NT2/D1 (cell line): ENCODE results near the gene PIGN.

Experiments
- DNase-seq: peaks from one replicate; pipeline ENCODE4 v3.0.0-alpha.2; 2011; ENCODE audit warnings: low read depth, low spot score
- H3K27me3 ChIP-seq: 2 replicates; pipeline ENCODE4 v1.6.0; 2011; ENCODE audit warnings: mild to moderate bottlenecking; ENCODE audit not compliant: insufficient read length, insufficient read depth
- H3K36me3 ChIP-seq: 2 replicates; pipeline ENCODE4 v1.6.1; 2011; ENCODE audit warnings: mild to moderate bottlenecking, low read length, mixed read lengths; ENCODE audit not compliant: insufficient read depth, insufficient read length
- H3K4me1 ChIP-seq: 2 replicates; pipeline ENCODE4 v1.5.1; 2011; ENCODE audit not compliant: insufficient read depth, insufficient read length
- H3K4me3 ChIP-seq: 2 replicates; pipeline ENCODE4 v1.5.1; 2011; ENCODE audit warnings: low read depth; ENCODE audit not compliant: insufficient read length
- H3K9ac ChIP-seq: 2 replicates; pipeline ENCODE4 v1.6.0; 2011; ENCODE audit warnings: low read depth; ENCODE audit not compliant: insufficient read length
- H3K9me3 ChIP-seq: 2 replicates; pipeline ENCODE4 v1.5.1; 2011; ENCODE audit warnings: mild to moderate bottlenecking, low read length; ENCODE audit not compliant: insufficient read depth
- SUZ12 ChIP-seq: IDR thresholded peaks from 2 replicates; pipeline ENCODE4 v1.6.1; 2011; ENCODE audit not compliant: insufficient read length, insufficient read depth; ENCODE audit errors: extremely low read depth
- YY1 ChIP-seq: IDR thresholded peaks from 2 replicates; pipeline ENCODE4 v1.6.1; 2011; ENCODE audit not compliant: insufficient read length, insufficient read depth
- ZNF274 ChIP-seq: IDR thresholded peaks from 2 replicates; pipeline ENCODE4 v1.6.1; 2011; ENCODE audit warnings: mild to moderate bottlenecking, low read depth, low read length

Gene PIGN, protein sequence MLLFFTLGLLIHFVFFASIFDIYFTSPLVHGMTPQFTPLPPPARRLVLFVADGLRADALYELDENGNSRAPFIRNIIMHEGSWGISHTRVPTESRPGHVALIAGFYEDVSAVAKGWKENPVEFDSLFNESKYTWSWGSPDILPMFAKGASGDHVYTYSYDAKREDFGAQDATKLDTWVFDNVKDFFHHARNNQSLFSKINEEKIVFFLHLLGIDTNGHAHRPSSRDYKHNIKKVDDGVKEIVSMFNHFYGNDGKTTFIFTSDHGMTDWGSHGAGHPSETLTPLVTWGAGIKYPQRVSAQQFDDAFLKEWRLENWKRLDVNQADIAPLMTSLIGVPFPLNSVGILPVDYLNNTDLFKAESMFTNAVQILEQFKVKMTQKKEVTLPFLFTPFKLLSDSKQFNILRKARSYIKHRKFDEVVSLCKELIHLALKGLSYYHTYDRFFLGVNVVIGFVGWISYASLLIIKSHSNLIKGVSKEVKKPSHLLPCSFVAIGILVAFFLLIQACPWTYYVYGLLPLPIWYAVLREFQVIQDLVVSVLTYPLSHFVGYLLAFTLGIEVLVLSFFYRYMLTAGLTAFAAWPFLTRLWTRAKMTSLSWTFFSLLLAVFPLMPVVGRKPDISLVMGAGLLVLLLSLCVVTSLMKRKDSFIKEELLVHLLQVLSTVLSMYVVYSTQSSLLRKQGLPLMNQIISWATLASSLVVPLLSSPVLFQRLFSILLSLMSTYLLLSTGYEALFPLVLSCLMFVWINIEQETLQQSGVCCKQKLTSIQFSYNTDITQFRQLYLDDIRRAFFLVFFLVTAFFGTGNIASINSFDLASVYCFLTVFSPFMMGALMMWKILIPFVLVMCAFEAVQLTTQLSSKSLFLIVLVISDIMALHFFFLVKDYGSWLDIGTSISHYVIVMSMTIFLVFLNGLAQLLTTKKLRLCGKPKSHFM

DNA sequence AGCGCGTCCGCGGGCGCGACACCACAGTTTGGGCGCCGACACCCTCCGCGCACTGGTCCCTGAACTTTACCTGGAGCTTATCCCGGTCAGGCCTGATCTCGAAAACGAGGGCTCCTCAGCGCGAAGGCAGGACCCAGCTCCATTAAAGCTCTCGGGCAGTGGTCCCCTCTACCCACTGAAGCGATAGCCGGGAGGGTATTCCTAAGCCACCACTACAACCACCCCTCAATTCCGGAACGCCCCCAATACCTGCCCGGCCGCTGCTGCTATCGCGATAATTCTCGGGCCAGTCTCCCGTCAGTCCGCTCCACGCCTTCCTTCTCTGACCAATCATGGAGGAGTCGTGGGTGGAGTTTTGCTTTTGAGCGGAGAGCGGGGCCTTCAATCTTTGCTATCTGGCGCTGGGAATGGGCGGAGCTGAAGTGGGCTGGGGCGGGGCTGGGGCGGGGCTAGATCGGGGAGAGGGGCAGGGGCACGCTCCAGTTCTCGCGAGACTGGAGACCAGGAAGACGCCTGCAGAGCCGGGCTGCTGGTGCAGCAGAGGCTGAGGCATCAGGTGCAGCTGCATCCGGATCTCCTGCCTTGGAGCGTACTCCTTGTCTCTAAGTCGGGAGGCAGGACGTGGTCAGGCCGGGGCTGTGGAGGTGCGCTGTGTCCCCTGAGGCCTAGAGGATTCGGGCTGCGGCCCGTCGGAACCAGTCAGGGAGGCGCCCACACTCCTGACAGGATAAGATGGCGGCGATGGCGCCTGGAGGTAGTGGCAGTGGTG lies at the start of gene PIGN, which contains the start of gene RELCH:
Gene PIGN (minus strand): TSS at position 283 of the 769 bp plus-strand sequence. CDS start 25,703 bp downstream, outside the sequence.
Gene RELCH (plus strand): TSS at position 482 of the 769 bp plus-strand sequence. CDS start 251 bp downstream, at position 733.
- peak within 1 kb of the TSS; percentile 97 for H3K9ac ChIP-seq
- H3K27me3 ChIP-seq: no peaks in the 10 kb centered on the region
- H3K4me3 ChIP-seq: peak within 1 kb of the TSS; percentile 92
- TF ChIP-seq YY1: peak; percentile 58
- no peak for TF ChIP-seq SUZ12
- peaks cover 6% of the 10 kb centered on the region for H3K36me3 ChIP-seq
- no peaks in the 10 kb centered on the region for H3K9me3 ChIP-seq
- no peaks in the 10 kb centered on the region for H3K4me1 ChIP-seq
- peak; percentile 87 for DNase-seq

GRCh38 chr18:62236252-62236651 lies 49.4 kb upstream of the PIGN start:
- Histone ChIP-seq H3K4me1 (no peaks in the 10 kb centered on the region), H3K27me3 (no peaks in the 10 kb centered on the region)

DNA sequence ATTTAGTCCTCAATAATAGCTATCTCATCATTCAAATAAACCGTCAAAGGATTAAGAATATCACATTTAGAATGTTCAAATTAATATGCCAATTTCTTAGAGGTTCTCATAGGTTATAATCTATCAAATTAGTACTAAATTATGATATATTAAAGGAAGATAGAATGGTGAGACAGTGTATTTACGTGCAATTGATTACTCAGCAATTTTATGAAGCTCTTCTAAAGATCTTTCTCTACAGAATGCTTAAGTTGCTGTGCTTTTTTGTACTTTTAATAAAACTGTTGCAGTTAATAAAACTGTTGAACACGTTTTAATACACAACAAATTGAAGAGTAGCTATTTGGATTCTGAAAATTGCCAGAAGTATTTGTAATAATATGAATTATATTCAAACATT lies 39.2 kb upstream of the PIGN start:
- peaks cover 43% of the 10 kb centered on the region for H3K36me3 ChIP-seq
- no peak for DNase-seq
- no peak for TF ChIP-seq YY1
- no peak for TF ChIP-seq SUZ12
- TF ChIP-seq ZNF274: no peak
- H3K9ac ChIP-seq: no peak overlapping the region
- no peaks in the 10 kb centered on the region for H3K9me3 ChIP-seq
- no peaks in the 10 kb centered on the region for H3K4me1 ChIP-seq
- H3K27me3 ChIP-seq: no peaks in the 10 kb centered on the region
- H3K4me3 ChIP-seq: no peak overlapping the region

More at GRCh38 chr18:62236252-62236651, 49.4 kb upstream of the PIGN start:
- no peak for DNase-seq
- Histone ChIP-seq H3K9ac (no peak overlapping the region), H3K4me3 (no peak overlapping the region), H3K36me3 (peaks cover 13% of the 10 kb centered on the region), H3K9me3 (no peaks in the 10 kb centered on the region)
- no peak for TF ChIP-seq SUZ12
- no peak for TF ChIP-seq ZNF274
- TF ChIP-seq YY1: no peak

GRCh38 chr18:62224229-62224628 lies 37.4 kb upstream of the PIGN start:
- peaks cover 33% of the 10 kb centered on the region for H3K36me3 ChIP-seq
- no peaks in the 10 kb centered on the region for H3K27me3 ChIP-seq
- no peaks in the 10 kb centered on the region for H3K4me1 ChIP-seq
- no peaks in the 10 kb centered on the region for H3K9me3 ChIP-seq
- DNase-seq: no peak
- no peak overlapping the region for H3K9ac ChIP-seq
- no peak for TF ChIP-seq SUZ12
- no peak for TF ChIP-seq ZNF274
- no peak for TF ChIP-seq YY1
- H3K4me3 ChIP-seq: no peak overlapping the region

DNA sequence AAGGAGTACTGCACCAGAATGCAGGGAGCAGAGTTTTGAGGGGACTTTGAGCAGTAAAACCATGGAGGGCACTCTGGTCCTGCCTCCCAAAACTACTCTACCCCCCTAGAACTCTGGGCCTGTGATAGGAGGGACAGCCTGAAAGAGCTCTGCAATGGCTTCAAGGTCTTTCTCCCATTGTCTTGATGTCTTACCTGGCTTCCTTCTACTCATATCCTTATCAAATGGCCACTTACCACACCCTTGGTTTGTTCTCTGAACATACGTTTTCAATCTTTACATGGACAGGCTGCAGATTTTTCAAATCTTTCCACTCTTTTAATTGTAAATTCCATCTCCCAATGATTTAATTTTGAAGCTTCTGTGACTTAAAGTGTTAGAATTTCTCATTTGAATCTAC lies 27.9 kb upstream of the PIGN start:
- TF ChIP-seq YY1 (no peak), ZNF274 (no peak), SUZ12 (no peak)
- no peak overlapping the region for H3K9ac ChIP-seq
- no peaks in the 10 kb centered on the region for H3K9me3 ChIP-seq
- H3K36me3 ChIP-seq: peaks cover 18% of the 10 kb centered on the region
- DNase-seq: no peak
- no peaks in the 10 kb centered on the region for H3K27me3 ChIP-seq
- no peaks in the 10 kb centered on the region for H3K4me1 ChIP-seq
- no peak overlapping the region for H3K4me3 ChIP-seq

DNA sequence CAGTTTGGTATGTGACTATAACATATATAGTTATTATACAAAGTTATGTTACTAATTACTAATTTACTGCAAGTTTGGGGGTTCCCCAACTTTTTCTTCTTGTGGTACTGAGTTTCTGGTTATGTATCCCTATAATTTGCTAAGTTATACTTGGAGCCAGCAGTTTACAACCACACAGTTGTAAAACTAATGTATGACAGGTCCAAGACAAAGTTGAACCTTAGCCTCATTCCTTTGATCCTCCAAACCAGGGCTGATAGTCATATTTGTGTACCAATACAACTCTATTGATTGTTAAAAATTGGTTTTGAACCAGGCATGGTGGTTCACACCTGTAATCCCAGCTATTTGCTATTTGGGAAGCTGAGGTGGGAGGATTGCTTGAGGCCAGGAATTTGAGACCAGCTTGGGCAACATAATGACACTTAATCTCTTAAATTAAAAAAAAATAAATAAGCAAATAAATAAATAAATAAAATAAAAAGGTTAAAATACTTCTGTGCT lies 24.5 kb upstream of the PIGN start:
- H3K4me1 ChIP-seq: no peaks in the 10 kb centered on the region
- H3K36me3 ChIP-seq: peaks cover 18% of the 10 kb centered on the region
- no peak overlapping the region for H3K9ac ChIP-seq
- no peak overlapping the region for H3K4me3 ChIP-seq
- TF ChIP-seq YY1 (no peak), ZNF274 (no peak), SUZ12 (no peak)
- H3K9me3 ChIP-seq: no peaks in the 10 kb centered on the region
- no peak for DNase-seq
- no peaks in the 10 kb centered on the region for H3K27me3 ChIP-seq
